OCI-M2 (cell line): ENCODE results near the gene CHSY1.
A peak's percentile ranks its signal among the peaks of the same experiment; 100 is the strongest.

Source experiments
- DNase-seq: peaks from one replicate; lab custom pipeline; 2025; ENCODE audit not compliant: unreplicated experiment; lab: John Stamatoyannopoulos, UW

The CHSY1 gene

DNA sequence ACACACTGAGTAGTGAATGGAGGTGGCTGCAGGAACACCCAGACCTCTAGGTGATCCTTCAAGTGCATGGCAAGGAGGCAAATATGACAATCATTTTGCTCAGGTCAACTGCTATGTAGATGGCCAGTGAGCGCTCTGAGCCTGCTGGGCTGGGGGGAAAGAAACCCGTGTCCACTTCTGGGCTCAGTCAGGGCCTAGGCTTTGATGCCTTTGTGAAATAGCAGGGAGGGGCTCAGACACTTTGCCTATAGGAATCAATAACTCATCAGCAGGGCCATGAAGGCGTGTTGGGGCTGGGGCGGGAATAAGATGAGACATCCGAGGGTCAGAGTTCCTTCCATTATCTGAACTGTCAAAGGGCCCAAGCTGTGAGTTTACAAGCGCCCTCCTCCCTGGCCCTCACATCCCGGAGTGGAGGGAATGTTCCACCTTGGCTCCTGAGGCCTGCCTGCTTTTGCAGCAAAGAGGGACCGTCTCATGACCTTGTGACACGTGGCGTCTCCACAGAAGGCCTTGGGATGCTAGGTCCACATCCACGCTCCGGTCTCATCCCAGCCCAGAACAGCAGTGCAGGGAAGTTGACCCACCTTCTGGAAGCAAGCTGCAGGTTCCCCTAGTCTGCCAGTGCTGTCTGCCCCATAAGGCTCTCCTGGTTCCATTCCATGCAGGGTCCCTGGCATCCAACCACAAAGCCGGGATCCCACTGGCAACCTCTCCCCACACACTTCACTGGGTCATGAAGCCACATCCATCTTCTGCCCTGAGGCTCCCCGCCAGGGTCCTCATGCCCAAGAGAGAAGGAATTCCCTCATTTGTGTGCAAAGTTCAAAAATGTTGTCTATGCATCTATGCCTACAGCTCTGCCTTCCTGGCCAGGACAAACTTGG, 78.4 kb downstream of the CHSY1 start:
- DNase-seq: no peak

- DNase-seq: no peak
Measured at GRCh38 chr15:101172501-101173071, 79.3 kb downstream of the CHSY1 start.

GRCh38 chr15:101171954-101172353, 79.9 kb downstream of the CHSY1 start:
- no peak for DNase-seq

DNA sequence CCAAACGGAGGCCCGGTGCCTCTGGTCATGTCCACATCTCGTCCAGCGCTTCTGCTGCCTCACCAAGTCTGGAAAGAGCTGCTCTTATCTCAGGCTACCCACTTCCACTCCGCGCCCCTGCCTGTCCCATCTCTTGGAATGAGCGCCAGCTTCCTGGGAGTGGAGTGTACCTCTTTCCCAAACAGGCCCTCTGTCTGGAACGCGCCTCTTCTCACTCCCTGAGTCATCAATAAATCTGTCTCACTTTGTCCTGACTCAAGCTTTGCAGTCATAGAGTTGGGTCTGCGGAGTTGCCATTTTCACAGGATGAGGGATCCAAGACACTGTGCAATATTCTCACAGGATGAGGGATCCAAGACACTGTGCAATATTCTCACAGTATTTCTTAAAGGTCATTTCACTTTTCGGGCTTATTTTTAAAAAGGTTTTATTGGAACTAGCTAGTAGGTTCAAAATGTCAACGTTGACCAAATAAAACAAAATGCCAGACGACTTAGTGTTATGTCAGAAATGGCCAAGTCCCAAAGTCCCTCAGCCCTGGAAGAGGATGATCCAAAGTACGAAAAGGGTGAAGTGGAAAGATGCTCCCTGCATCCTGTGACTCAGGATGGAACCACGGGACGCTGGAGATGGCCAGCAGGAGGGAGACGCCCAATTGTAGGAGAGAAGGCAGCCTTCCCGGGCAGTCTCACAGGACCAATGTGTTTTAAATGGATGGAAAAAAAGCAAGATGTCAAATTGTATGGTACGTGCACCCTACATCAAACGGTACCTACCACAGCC, 81.1 kb downstream of the CHSY1 start:
- DNase-seq: no peak

DNA sequence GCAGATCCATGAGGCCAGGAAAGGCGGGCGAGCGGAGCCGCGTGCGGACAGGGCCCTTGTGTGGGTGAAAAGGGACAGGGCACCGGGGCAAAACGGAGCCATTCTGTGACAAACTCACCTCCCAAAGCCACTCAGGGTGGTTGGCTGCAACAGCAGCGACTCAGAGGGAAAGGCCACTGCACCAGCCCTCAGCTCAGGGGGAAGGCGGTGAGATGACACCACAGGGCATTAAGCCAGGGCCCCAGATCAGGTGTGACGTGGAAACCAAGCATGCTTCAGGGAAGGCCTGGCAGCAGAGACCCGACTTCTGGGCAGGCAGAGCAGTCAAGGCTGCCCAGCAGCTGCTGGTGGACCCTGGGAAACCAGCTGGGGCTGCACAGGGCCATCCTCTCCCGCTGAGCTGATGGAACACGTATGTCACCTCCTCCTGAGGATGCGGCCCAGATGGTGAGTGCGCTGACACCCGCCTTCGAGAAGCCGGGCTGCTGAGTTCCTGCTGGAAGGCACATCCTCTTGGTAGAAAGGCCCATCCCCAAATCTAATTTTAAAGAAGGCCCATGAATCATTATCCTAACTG, 82.3 kb downstream of the CHSY1 start:
- no peak for DNase-seq

DNA sequence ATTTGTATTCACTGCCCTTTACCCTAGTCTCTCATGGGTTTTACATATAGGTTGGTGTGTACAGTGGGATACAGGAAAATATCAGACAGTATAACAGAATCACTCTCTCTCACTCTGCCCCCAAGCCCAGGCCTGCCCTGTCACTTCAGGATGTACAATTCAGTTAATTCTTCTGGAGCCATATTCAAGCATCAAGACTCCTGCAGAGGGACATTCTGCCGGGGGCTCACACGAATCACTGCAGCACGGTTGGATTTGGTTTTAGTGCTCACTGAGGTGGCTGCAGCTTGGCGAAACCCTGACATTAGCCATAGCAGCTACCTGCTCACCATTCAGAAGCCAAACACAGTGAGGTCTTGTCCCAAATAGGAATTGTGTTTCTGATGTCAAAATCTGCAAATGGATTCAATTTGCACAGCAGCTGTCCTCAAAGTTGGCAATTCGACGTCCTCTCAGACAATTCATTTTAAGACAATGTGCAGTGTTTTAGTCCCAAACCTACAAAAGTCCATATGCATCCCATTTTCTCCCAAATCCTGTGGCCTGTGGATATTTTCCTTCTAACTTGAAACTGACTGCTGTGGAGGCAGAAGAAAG, 82.9 kb downstream of the CHSY1 start:
- DNase-seq: no peak

- no peak for DNase-seq
Measured at GRCh38 chr15:101168463-101168824, 83.4 kb downstream of the CHSY1 start.

GRCh38 chr15:101167753-101168462, 83.9 kb downstream of the CHSY1 start:
- DNase-seq: peak; percentile 75

DNA sequence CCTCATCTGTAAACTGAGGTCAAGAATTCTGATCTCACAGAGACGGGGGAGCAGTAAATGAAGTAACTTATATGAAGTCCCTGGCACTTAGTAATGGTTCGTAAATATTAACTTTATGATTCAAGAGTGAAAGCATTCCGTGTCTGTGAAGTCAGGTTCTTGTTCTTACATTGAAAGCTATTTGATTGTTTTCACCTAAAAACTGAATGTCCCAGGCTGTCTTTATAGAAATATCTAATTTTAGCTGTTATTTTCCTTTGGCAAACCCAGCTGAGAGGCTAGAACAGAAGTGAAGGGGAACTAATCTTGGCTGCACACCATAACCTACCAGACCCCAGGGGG, 84.5 kb downstream of the CHSY1 start:
- no peak for DNase-seq

DNA sequence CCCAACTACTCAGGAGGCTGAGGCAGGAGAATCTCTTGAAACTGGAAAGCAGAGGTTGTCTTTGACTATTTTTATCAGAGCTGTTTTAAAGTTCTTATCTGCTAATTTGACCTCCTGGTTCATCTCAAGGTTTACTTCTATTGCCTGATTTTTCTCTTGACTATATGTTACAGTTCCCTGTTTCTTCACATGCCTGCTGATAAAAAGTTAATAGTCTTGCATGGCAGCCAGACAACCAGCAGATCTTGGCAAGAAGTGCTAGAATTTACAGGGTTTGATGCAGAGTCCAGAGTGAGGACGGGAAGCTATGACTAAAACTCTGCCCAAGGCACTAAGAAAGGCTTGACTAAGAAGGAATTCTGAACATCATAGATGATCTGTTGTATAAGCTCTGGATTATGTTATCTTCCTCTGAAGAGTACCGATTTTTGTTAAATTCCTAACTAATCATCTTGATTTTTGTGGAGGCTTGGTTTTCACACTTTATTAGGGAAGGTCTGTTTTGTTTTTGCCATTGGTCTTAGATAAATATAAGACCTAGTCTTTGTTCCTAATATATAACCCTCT, 85.9 kb downstream of the CHSY1 start:
- no peak for DNase-seq

DNA sequence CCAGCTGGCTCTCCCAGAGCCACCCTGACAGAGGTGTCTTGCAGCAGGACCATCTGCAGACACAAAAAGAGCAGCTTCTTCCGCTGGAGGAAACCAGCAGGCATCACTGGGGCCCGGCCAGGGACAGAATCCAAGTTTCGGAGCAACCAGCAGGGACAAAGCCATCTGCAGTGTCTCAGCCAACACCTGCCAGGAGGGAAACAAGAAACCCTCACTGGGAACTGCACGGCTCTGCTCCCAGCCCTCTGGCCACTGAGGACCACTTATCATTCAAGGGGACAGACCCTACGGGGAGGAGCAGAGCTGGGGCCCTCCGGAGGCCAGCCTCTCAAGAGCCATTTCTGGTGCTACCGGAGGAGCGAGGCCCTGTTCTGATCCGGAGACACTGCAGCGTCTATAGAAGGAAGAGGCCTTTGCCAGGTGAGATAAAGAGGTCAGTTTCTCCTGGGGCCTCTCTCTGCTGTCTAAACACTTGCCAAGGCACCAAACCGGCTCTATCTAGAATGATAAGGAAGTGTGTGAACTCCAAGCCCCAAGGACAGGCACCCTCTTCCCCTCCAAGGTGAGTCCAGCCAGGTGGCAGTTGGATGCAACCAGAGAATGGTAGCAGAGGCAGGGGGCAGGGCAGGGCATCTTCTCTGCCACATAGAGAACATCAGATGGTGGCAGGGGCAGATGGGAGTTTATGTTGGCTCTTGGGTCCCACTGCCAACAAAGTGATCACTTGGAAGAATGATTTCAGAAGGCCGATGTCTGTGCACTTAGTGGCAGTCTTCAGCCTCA, 89.0 kb downstream of the CHSY1 start:
- DNase-seq: no peak

DNA sequence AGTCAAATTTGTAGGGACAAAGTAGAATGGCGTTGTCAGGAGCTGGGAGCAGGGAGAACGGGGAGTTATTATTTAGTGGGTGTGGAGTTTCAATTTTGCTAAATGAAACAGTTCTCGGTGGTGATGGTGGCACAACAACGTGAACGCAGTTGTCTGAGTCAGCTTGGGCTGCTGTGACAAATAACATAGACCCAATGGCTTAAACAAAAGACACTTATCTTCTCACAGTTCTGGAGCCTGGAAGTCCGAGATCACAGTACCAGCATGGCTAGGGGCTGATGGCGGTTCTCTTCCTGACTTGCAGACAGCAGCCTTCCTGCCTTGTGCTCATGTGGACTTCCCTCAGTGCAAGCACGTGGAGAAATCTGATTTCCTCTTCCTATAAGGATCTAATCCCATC, 90.2 kb downstream of the CHSY1 start:
- DNase-seq: no peak

DNA sequence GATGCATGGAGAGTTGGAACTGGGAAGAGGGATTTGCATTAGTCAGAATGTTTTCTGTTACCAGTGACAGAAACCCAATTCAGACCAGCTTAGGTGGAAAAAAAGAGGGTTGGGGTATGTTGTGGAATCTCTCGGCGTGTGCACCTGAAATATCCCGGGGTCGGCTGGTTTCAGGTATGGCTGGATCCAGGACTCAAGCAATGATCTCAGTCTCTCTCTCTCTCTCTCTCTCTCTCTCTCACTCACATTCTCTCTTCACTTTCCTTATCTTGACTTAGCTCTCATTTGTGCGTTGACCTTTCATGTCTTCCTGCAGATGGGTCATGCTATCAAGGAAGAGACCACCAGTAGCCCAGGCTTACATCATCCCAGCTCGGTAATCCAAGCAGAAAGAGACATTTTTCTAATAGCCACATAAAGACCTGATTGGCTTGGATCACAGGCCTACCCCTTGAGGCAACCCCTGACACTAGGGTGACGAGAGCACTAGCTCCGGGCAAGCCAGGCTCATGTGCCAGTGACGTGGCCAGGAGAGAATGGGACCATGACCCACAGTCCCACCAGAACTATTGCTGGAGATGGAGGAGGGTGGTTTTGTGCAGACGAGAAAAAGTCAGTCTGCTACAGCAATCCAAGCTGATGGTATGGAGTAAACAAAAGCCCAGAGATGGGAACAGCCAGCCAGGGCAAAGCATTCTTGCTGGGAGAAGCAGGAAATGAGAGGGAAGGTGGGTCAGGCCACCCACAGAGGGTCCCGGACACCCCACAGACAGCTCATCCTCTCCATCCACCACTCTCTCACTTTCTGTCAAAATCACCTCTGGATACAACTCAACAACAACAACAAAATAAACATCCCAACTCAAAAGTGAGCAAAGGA, 91.7 kb downstream of the CHSY1 start:
- no peak for DNase-seq

DNA sequence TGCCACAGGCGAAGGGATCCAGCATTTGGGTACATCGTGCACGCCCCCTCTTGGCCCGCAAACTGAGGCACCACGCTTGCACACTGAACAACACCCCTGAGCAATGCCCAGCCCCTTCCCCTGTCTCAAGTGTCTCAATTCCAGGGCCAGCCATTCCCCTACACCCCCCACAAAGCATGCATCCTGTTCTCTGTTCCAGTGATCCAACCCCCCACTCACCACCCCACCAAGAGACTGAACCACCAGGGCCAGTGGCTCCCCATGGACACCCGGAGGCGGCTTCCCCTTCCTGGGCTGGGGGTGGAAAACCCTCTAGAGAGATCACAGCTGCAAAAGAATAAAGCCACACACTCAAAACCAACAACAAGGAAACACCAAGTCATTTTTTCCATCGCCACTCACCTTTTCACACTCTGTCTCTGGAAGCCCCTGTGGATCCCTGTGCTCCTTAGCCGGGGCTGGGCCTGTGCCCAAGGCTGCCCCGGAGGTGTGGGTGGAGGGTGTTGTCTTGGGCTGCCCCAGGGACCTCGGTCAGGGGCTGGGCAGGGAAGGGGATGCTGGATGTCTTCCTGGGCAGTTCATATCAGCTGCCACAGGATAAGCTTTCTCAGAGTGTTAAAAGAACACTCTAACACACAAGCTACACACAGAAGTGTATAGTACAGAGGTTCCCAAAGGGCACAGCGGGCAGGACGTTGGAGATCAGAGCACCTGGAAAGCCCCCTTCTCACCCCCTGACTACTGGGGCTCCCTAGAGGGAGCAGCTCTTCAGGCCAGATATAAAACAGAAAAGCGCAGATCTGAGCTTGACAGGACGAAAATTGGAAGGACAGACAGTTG, 92.5 kb downstream of the CHSY1 start:
- no peak for DNase-seq

DNA sequence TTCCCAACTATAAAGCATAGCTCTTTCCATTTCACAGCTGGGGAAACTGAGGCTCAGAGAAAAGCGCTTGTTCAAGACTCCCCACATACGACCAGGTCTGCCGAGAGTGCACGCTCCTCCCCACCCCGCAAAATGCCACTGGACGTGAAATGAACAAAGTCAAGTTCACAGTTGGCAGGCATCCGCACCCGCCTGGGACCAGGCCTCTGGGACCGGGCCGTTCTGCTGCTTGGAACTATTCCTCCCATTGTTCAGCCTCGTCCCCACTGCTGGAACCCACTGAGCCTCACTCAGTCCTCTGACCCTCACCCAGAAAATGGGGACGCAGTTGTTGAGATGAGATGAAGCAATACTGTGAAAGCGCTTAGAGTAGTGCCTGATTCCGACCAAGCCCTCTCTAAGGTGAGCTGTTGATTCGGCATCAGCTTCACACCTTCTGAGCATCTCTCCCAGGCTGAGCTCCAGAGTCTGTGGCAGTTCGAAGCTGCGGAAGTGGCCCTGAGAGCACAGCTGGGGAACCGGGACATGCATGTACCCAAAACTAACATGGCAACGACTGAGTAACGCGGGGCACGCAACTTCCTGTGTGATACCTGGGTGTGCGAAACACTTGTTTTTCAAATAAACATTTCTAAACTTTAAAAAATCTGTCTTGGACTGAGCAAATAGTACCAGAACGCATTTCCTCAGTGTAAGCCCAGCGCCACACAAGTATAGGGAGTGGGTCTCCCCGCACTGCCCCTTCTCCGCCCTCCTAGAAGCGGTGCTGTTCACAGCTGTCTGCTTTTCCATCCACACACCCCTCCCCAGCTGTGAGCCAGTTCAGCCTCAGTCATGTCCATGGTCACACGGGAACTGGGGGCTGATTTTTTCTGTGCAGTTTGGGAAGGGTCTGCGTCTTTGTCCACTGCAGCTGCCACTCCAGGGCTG, 93.4 kb downstream of the CHSY1 start:
- no peak for DNase-seq

GRCh38 chr15:101157721-101158120, 94.1 kb downstream of the CHSY1 start:
- DNase-seq: no peak
